ENCODE measurements around the gene PANX2.

DNA sequence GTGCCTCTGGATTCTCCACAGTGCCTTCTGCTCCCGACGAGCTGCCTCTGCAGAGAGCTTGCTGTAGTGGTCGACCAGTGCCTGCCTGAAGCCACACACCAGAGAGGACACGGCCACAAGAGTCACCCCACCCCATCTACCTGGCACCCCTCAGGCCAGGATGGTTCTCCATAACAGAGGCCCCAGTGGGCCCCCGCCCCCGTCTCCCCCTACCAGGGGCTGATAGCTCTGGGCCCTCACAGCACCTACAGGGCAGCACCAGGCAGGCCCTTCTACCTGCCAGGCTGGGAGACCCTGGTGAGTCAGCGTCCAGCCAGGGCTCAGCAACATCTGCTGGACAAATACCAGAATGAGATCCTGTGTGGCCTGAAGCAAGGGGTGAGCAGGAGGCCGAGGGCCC, 52.0 kb downstream of the PANX2 start:
- TF ChIP-seq, protein P1, sequence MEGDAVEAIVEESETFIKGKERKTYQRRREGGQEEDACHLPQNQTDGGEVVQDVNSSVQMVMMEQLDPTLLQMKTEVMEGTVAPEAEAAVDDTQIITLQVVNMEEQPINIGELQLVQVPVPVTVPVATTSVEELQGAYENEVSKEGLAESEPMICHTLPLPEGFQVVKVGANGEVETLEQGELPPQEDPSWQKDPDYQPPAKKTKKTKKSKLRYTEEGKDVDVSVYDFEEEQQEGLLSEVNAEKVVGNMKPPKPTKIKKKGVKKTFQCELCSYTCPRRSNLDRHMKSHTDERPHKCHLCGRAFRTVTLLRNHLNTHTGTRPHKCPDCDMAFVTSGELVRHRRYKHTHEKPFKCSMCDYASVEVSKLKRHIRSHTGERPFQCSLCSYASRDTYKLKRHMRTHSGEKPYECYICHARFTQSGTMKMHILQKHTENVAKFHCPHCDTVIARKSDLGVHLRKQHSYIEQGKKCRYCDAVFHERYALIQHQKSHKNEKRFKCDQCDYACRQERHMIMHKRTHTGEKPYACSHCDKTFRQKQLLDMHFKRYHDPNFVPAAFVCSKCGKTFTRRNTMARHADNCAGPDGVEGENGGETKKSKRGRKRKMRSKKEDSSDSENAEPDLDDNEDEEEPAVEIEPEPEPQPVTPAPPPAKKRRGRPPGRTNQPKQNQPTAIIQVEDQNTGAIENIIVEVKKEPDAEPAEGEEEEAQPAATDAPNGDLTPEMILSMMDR (IDR thresholded peaks at IDR 0.05; ENCODE audit: low read length): no peak
- no peak for TF ChIP-seq EZH2 (IDR thresholded peaks at IDR 0.05; ENCODE audit: borderline replicate concordance, low read length)

All from OCI-LY1 (cell line).